Measurements from ENCODE around the gene ATXN1.

GRCh38 chr6:16265351-16266341 is 495.6 kb downstream of the ATXN1 start:
- TF ChIP-seq CTCF (IDR thresholded peaks at IDR 0.05) (no peak), REST (IDR thresholded peaks at IDR 0.05; ENCODE audit: low read depth, low read length) (no peak), NRF1 (IDR thresholded peaks at IDR 0.05; ENCODE audit: low read depth, low read length) (no peak), EP300 (IDR thresholded peaks at IDR 0.05; ENCODE audit: borderline replicate concordance in 1 of 2, low read depth in 1 of 2, low read length in 1 of 2) (no peak), EZH2phosphoT487 (IDR thresholded peaks at IDR 0.05; ENCODE audit: borderline replicate concordance, low read depth) (no peak), RXRA (IDR thresholded peaks at IDR 0.05; ENCODE audit: borderline replicate concordance, low read depth) (no peak), POLR2AphosphoS5 (IDR thresholded peaks at IDR 0.05; ENCODE audit: low read depth, low read length) (no peak), GATA2 (CRISPR knock-in tag; IDR thresholded peaks at IDR 0.05) (no peak), RAD21 (IDR thresholded peaks at IDR 0.05; ENCODE audit: low read length) (no peak), MAX (IDR thresholded peaks at IDR 0.05; ENCODE audit: low read depth) (no peak), SIN3A (IDR thresholded peaks at IDR 0.05; ENCODE audit: borderline replicate concordance, low read depth, low read length) (no peak), SMC3 (IDR thresholded peaks at IDR 0.05; ENCODE audit: low read depth, low read length) (no peak)

Data from SK-N-SH (cell line).